GM12892 (cell line): ENCODE measurements around the gene TECPR1.

Experiments
- POLR2A ChIP-seq: IDR thresholded peaks from 2 replicates; pipeline ENCODE4 v1.6.1; 2011; ENCODE audit warnings: low read depth, low read length, control low read depth
- POLR2AphosphoS5 ChIP-seq: IDR thresholded peaks from 2 replicates; pipeline ENCODE4 v1.6.1; 2011; ENCODE audit warnings: low read depth, low read length, control low read depth

- TF ChIP-seq POLR2A: no peak
- TF ChIP-seq POLR2AphosphoS5: no peak; the same call in 1 of the 2 replicates
Observed at GRCh38 chr7:98285157-98286092, 33.4 kb upstream of the TECPR1 start.
